Lower leg skin (tissue), 3 donors: ENCODE data around the gene ACTR3.

Experiments used
- POLR2A ChIP-seq, 2 donors: fragments of 450-650 bp; IDR thresholded peaks; one replicate each; pipeline ENCODE4 v1.6.1; 2016 to 2017; ENCODE audit warnings: antibody characterized with exemption in 2 of 2, mild to moderate bottlenecking in 1 of 2, moderate library complexity in 1 of 2
- TF ChIP-seq, protein P1 (sequence below), 3 donors: fragments of 450-650 bp; IDR thresholded peaks; one replicate each; pipeline ENCODE4 v1.5.1; 2016; ENCODE audit warnings: antibody characterized with exemption in 3 of 3, mild to moderate bottlenecking in 3 of 3, moderate library complexity in 2 of 3

DNA sequence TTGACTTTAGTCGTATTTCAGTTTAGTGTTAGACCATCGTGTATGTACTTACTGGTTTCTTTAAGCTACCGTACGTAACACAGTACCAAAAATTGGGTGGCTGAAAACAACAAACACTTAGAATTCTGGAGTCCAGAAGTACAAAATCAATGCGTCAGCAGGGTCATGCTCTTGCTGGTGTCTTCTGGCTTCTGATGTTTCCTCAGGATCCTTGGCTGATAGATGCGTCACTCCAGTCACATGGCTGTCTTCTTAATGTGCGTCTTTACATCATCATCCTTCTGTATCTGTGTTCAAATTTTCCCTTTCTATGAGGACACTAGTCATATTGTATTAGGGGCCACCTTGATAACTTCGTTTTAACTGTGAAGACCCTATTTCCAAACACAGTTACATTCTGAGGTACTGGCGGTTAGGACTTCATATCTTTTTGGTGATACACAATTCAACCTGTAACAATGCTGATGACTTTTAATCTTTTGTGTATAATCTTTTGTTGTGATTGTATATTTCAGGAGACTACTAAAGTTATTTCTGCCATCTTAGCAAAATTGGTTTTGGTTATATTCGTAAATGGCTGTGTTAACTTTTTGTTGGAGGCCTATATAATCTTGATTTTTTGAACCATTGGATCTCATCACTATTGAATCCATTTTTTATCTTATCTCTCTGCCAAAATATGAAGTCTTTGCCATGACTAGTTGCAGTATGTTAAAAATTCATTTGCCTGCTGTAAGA, 25.4 kb downstream of the ACTR3 start:
- TF ChIP-seq, protein P1, sequence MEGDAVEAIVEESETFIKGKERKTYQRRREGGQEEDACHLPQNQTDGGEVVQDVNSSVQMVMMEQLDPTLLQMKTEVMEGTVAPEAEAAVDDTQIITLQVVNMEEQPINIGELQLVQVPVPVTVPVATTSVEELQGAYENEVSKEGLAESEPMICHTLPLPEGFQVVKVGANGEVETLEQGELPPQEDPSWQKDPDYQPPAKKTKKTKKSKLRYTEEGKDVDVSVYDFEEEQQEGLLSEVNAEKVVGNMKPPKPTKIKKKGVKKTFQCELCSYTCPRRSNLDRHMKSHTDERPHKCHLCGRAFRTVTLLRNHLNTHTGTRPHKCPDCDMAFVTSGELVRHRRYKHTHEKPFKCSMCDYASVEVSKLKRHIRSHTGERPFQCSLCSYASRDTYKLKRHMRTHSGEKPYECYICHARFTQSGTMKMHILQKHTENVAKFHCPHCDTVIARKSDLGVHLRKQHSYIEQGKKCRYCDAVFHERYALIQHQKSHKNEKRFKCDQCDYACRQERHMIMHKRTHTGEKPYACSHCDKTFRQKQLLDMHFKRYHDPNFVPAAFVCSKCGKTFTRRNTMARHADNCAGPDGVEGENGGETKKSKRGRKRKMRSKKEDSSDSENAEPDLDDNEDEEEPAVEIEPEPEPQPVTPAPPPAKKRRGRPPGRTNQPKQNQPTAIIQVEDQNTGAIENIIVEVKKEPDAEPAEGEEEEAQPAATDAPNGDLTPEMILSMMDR (IDR thresholded peaks at IDR 0.05) = no peak
- TF ChIP-seq POLR2A (IDR thresholded peaks at IDR 0.05) = no peak
